ENCODE data around the gene HBD.

HBD gene

DNA sequence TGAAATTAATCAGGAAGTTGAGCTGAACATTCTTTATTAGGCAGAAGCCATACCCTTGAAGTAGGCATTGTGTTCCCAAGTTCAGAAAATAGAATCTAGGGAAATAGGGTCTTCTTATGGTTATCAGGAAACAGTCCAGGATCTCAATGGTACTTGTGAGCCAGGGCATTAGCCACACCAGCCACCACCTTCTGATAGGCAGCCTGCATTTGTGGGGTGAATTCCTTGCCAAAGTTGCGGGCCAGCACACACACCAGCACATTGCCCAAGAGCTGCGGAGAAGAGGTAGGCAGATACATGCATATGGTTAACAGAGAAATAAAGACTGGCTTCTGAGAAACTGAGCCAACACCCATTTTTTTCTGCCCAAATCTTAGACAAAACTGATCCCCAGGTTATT, 1.5 kb downstream of the HBD start:
- Mint-ChIP-seq H3K36me3 (ENCODE audit: low read depth) (no peaks in the 10 kb centered on the region), H3K4me3 (no peak overlapping the region), H3K27me3 (no peaks in the 10 kb centered on the region), H3K9me3 (no peaks in the 10 kb centered on the region), H3K4me1 (ENCODE audit: low read depth) (no peaks in the 10 kb centered on the region), H3K27ac (no peak overlapping the region)
- intact Hi-C loops (cut with micrococcal nuclease), result no loop called here

DNA sequence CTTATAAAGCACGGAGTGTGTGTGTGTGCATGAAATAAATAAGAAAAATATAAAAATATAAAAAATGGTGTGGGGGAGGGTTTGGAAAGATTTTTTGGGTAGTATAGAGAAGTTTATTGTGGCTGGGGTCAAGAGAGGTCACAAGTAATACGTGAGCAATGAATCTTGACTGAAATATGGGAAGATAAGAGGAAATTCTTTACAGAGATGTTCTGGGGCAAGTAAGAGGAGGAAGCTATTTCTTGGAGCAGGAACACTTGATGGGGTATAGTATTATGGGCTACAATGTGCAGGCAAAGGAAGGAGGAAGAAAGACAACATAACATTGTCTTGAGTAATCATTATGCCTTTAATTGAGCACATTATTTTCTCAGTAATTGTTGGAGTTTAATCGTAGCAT, 2.1 kb downstream of the HBD start:
- Mint-ChIP-seq H3K9me3 (no peaks in the 10 kb centered on the region), H3K4me3 (no peak overlapping the region), H3K27ac (no peak overlapping the region), H3K27me3 (no peaks in the 10 kb centered on the region), H3K4me1 (ENCODE audit: low read depth) (no peaks in the 10 kb centered on the region), H3K36me3 (ENCODE audit: low read depth) (no peaks in the 10 kb centered on the region)
- intact Hi-C loops (cut with micrococcal nuclease), result no loop called here

DNA sequence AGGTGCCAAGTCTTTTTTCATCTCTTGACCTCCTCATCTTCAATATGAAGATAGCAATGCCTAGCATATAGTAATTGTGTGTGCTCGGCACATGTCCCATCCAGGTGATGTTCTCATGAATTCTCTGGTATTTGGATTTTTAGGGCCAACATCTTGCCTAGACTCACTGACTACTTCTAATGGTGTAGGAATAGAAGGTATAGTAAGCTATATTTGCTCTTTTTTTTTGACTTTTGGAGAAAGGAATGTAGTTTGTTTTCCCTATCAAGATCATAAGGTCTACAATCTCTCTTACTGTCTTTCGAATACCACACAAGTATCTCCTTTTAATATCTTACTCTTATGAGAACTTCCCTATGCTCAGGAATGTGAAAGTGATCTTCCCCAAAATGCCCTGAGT, 3.2 kb downstream of the HBD start:
- no peaks in the 10 kb centered on the region for H3K9me3 Mint-ChIP-seq
- H3K4me3 Mint-ChIP-seq, result no peak overlapping the region
- intact Hi-C loops (cut with micrococcal nuclease), result no loop called here
- H3K27ac Mint-ChIP-seq, result no peak overlapping the region
- no peaks in the 10 kb centered on the region for H3K27me3 Mint-ChIP-seq
- H3K4me1 Mint-ChIP-seq (ENCODE audit: low read depth), result no peaks in the 10 kb centered on the region
- no peaks in the 10 kb centered on the region for H3K36me3 Mint-ChIP-seq (ENCODE audit: low read depth)

DNA sequence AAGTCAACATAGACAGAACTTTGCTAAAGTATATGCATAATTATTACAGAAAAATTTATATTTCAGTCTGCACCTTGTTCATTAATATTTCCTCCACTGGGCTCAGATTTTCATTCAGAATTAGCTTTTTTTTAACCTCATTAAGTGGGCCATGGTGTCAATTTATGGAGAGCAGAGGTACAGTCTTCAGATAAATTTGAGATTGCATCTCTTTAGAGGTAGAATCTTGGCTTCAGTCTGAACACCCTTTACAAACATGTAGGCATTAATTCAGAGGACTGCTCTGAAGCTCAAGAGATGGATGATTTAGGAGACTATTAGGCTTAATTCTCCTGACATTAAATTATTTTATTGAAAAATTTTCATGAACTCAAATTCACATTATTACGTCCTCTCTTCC, 4.0 kb downstream of the HBD start:
- intact Hi-C loops (cut with micrococcal nuclease), result no loop called here
- H3K4me1 Mint-ChIP-seq (ENCODE audit: low read depth), result no peaks in the 10 kb centered on the region
- no peak overlapping the region for H3K27ac Mint-ChIP-seq
- no peaks in the 10 kb centered on the region for H3K9me3 Mint-ChIP-seq
- no peaks in the 10 kb centered on the region for H3K36me3 Mint-ChIP-seq (ENCODE audit: low read depth)
- H3K4me3 Mint-ChIP-seq, result no peak overlapping the region
- H3K27me3 Mint-ChIP-seq, result no peaks in the 10 kb centered on the region

DNA sequence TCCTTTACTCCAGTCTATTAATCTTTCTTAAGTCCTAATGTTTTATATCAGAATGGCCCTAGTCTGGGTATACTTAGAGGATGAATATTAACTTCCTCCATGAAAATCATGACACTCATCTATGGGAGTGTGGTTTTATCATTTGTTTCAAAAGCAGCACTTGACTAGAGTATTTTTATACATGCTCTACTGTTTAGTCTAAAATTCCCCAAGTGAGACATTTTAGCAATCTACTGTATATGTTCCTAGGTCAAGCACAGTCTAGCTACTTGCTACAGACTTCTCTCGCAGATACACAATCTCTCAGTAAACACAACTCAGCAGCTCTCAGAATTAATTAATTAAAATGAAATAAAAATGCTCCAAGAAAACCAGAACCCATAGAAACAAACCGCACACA, 4.5 kb downstream of the HBD start:
- Mint-ChIP-seq H3K27ac (no peak overlapping the region), H3K4me1 (ENCODE audit: low read depth) (no peaks in the 10 kb centered on the region), H3K36me3 (ENCODE audit: low read depth) (no peaks in the 10 kb centered on the region), H3K9me3 (no peaks in the 10 kb centered on the region), H3K4me3 (no peak overlapping the region), H3K27me3 (no peaks in the 10 kb centered on the region)
- intact Hi-C loops (cut with micrococcal nuclease), result no loop called here

DNA sequence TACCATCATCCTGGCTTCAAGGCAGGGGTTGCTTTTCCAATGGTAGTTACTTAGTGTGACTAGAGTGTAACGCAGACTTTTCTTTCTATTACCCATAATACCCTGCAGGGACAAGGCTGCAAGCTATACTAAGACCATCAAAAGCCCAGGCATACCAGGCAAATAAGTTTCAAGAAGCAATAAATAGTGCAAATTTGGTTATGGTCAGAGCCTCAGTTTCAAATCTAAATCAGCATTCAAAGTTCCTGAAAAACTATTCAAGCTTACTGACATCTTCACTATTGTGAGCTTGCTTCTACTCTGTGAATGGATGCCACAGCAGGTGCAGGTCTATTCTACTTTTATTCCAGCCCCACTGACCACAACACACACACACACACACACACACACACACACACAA, 4.9 kb downstream of the HBD start:
- Mint-ChIP-seq H3K36me3 (ENCODE audit: low read depth) (no peaks in the 10 kb centered on the region), H3K4me3 (no peak overlapping the region), H3K9me3 (no peaks in the 10 kb centered on the region), H3K27me3 (no peaks in the 10 kb centered on the region), H3K27ac (no peak overlapping the region), H3K4me1 (ENCODE audit: low read depth) (no peaks in the 10 kb centered on the region)
- intact Hi-C loops (cut with micrococcal nuclease), result no loop called here

DNA sequence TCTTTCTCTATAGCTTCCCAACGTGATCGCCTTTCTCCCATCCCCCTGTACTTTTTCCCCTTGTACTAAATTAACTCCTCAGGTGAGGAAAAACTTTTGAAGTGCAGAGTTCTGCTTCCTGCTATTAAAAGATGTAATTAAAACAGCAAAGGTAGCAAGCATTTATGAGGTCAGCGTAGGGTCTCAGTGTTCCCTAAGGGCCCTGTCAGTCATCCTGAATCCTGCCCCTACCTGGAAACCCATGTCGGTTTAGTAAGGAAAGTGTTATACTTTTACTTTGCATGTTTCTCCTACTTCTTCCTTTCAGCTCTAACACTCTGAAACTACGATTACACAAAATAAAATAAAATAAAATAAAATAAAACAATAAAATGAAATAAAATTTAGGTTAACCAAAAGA, 6.2 kb downstream of the HBD start:
- Mint-ChIP-seq H3K36me3 (ENCODE audit: low read depth) (no peaks in the 10 kb centered on the region), H3K4me1 (ENCODE audit: low read depth) (no peaks in the 10 kb centered on the region), H3K9me3 (no peaks in the 10 kb centered on the region), H3K27ac (no peak overlapping the region), H3K27me3 (no peaks in the 10 kb centered on the region), H3K4me3 (no peak overlapping the region)
- intact Hi-C loops (cut with micrococcal nuclease), result no loop called here

DNA sequence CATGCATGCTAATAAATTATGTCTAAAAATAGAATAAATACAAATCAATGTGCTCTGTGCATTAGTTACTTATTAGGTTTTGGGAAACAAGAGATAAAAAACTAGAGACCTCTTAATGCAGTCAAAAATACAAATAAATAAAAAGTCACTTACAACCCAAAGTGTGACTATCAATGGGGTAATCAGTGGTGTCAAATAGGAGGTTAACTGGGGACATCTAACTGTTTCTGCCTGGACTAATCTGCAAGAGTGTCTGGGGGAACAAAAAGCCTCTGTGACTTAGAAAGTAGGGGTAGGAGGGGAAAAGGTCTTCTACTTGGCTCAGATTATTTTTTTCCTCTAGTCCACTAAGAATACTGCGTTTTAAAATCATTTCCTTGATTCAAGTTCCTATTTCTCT, 6.6 kb downstream of the HBD start:
- no peaks in the 10 kb centered on the region for H3K4me1 Mint-ChIP-seq (ENCODE audit: low read depth)
- no peaks in the 10 kb centered on the region for H3K36me3 Mint-ChIP-seq (ENCODE audit: low read depth)
- no peak overlapping the region for H3K4me3 Mint-ChIP-seq
- intact Hi-C loops (cut with micrococcal nuclease), result no loop called here
- H3K27ac Mint-ChIP-seq, result no peak overlapping the region
- no peaks in the 10 kb centered on the region for H3K27me3 Mint-ChIP-seq
- H3K9me3 Mint-ChIP-seq, result no peaks in the 10 kb centered on the region

DNA sequence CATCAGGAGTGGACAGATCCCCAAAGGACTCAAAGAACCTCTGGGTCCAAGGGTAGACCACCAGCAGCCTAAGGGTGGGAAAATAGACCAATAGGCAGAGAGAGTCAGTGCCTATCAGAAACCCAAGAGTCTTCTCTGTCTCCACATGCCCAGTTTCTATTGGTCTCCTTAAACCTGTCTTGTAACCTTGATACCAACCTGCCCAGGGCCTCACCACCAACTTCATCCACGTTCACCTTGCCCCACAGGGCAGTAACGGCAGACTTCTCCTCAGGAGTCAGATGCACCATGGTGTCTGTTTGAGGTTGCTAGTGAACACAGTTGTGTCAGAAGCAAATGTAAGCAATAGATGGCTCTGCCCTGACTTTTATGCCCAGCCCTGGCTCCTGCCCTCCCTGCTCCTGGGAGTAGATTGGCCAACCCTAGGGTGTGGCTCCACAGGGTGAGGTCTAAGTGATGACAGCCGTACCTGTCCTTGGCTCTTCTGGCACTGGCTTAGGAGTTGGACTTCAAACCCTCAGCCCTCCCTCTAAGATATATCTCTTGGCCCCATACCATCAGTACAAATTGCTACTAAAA, 7.5 kb downstream of the HBD start, which contains the start of gene HBB:
Gene HBB, minus strand, starts transcription at position 340 of the 579 bp plus-strand sequence. Its CDS starts 50 bp downstream, at position 290.
- no peaks in the 10 kb centered on the region for H3K9me3 Mint-ChIP-seq
- intact Hi-C loops (cut with micrococcal nuclease), result no loop called here
- no peaks in the 10 kb centered on the region for H3K4me1 Mint-ChIP-seq (ENCODE audit: low read depth)
- no peak within 1 kb of the TSS for H3K27ac Mint-ChIP-seq
- no peak within 1 kb of the TSS for H3K4me3 Mint-ChIP-seq
- H3K27me3 Mint-ChIP-seq, result no peaks in the 10 kb centered on the region
- H3K36me3 Mint-ChIP-seq (ENCODE audit: low read depth), result no peaks in the 10 kb centered on the region

DNA sequence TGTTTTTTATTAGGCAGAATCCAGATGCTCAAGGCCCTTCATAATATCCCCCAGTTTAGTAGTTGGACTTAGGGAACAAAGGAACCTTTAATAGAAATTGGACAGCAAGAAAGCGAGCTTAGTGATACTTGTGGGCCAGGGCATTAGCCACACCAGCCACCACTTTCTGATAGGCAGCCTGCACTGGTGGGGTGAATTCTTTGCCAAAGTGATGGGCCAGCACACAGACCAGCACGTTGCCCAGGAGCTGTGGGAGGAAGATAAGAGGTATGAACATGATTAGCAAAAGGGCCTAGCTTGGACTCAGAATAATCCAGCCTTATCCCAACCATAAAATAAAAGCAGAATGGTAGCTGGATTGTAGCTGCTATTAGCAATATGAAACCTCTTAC, 8.8 kb downstream of the HBD start:
- Mint-ChIP-seq H3K27ac (no peak overlapping the region), H3K9me3 (peaks cover 13% of the 10 kb centered on the region), H3K27me3 (no peaks in the 10 kb centered on the region), H3K4me3 (no peak overlapping the region), H3K36me3 (ENCODE audit: low read depth) (no peaks in the 10 kb centered on the region), H3K4me1 (ENCODE audit: low read depth) (no peaks in the 10 kb centered on the region)
- intact Hi-C loops (cut with micrococcal nuclease), result no loop called here

DNA sequence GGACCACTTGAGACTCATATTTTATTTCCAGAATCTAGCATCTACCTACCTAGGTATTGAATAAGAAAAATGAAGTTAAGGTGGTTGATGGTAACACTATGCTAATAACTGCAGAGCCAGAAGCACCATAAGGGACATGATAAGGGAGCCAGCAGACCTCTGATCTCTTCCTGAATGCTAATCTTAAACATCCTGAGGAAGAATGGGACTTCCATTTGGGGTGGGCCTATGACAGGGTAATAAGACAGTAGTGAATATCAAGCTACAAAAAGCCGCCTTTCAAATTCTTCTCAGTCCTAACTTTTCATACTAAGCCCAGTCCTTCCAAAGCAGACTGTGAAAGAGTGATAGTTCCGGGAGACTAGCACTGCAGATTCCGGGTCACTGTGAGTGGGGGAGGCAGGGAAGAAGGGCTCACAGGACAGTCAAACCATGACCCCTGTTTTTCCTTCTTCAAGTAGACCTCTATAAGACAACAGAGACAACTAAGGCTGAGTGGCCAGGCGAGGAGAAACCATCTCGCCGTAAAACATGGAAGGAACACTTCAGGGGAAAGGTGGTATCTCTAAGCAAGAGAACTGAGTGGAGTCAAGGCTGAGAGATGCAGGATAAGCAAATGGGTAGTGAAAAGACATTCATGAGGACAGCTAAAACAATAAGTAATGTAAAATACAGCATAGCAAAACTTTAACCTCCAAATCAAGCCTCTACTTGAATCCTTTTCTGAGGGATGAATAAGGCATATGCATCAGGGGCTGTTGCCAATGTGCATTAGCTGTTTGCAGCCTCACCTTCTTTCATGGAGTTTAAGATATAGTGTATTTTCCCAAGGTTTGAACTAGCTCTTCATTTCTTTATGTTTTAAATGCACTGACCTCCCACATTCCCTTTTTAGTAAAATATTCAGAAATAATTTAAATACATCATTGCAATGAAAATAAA, 9.5 kb downstream of the HBD start:
- Mint-ChIP-seq H3K4me3 (no peak overlapping the region), H3K36me3 (ENCODE audit: low read depth) (no peaks in the 10 kb centered on the region), H3K4me1 (ENCODE audit: low read depth) (no peaks in the 10 kb centered on the region), H3K27me3 (no peaks in the 10 kb centered on the region), H3K27ac (no peak overlapping the region), H3K9me3 (peaks cover 16% of the 10 kb centered on the region)
- intact Hi-C loops (cut with micrococcal nuclease), result no loop called here

DNA sequence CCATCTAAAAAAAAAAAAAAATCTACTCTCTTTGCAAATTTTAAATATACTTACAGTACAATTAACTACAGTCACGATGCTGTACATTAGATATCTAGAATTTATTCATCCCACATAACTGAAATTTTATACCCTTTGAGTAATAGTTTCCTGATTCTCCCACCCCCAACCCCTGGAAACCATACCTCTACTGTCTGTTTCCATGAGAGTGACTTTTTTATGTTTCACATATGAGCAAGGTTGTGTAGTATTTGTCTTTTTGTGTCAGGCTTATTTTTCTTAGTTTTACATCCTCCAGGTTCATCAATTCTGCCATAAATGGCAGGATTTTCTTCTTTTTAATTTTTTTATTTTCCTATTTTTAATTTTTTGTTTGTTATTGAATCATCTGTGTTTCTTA, 10.6 kb downstream of the HBD start:
- Mint-ChIP-seq H3K4me1 (ENCODE audit: low read depth) (no peaks in the 10 kb centered on the region), H3K27ac (no peak overlapping the region), H3K27me3 (no peaks in the 10 kb centered on the region), H3K4me3 (no peak overlapping the region), H3K9me3 (peaks cover 22% of the 10 kb centered on the region), H3K36me3 (ENCODE audit: low read depth) (no peaks in the 10 kb centered on the region)
- intact Hi-C loops (cut with micrococcal nuclease), result no loop called here

DNA sequence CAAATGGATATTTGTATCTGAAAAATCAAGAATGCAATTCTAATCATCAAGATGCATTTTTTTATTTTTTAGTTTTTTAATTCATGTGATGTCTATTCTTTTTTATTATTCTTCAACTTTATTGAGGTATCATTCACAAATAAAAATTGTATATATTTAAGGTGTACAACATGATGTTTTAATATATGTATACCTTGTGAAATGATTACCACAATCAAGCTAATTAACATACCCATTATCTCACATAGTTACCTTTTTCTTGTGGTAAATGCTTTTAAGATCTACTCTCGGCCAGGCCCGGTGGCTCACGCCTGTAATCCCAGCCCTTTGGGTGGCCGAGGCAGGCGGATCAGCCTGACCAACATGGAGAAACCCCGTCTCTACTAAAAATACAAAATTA, 11.1 kb downstream of the HBD start:
- H3K27ac Mint-ChIP-seq, result no peak overlapping the region
- no peaks in the 10 kb centered on the region for H3K36me3 Mint-ChIP-seq (ENCODE audit: low read depth)
- no peaks in the 10 kb centered on the region for H3K27me3 Mint-ChIP-seq
- intact Hi-C loops (cut with micrococcal nuclease), result no loop called here
- no peaks in the 10 kb centered on the region for H3K4me1 Mint-ChIP-seq (ENCODE audit: low read depth)
- H3K9me3 Mint-ChIP-seq, result peaks cover 25% of the 10 kb centered on the region
- H3K4me3 Mint-ChIP-seq, result no peak overlapping the region

DNA sequence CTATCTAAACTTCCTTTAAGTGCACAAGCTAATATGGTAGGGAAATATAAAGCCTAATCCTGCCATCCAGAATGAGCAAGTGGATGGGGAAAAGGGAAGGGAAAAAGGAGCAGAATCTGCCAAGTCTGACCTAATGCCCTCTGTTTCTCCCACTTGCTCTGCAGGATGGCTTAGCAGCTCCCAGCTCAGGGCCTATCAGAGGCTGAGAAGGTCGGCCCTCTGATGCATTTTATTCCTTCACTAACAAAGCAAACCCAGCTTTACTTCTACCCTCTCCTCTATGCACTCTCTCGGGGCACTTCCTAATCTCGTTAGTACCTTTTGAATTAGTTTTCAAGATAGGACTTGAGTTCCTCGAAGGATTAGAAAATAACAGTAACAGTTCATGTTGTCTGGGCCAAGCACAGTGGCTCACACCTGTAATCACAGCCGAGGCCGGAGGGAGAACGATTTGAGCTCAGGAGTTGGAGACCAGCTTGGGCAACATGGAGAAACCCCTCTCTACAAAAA, 23.9 kb downstream of the HBD start:
- H3K4me3 Mint-ChIP-seq, result no peak overlapping the region
- H3K9me3 Mint-ChIP-seq, result no peaks in the 10 kb centered on the region
- no peak overlapping the region for H3K27ac Mint-ChIP-seq
- no peaks in the 10 kb centered on the region for H3K4me1 Mint-ChIP-seq (ENCODE audit: low read depth)
- no peaks in the 10 kb centered on the region for H3K36me3 Mint-ChIP-seq (ENCODE audit: low read depth)
- intact Hi-C loops (cut with micrococcal nuclease), result no loop called here
- no peaks in the 10 kb centered on the region for H3K27me3 Mint-ChIP-seq
